HepG2 (cell line): ENCODE measurements around the gene EPB41L2. TPM values are rescaled to one million over a fixed set of nuclear protein-coding genes. Genes with fewer than 3 reads are reported as not detected.
A peak's percentile ranks its signal among the peaks of the same experiment; 100 is the strongest.

ENCODE experiments used
- DPF2 ChIP-seq: sonication (generic); formaldehyde crosslinking; IDR thresholded peaks from 2 replicates; pipeline ENCODE4 v1.4.0; 2020; ENCODE audit warnings: mild to moderate bottlenecking, low read depth, missing genetic modification reagents, borderline replicate concordance
- EED ChIP-seq: sonication (generic); formaldehyde crosslinking; IDR thresholded peaks from 2 replicates; pipeline ENCODE4 v1.5.0; 2020; ENCODE audit warnings: mild to moderate bottlenecking, missing genetic modification reagents
- ETV6 ChIP-seq: sonication (generic); formaldehyde crosslinking; conservative IDR thresholded peaks from 2 replicates; pipeline ENCODE4 v1.4.0; 2020; ENCODE audit warnings: missing genetic modification reagents
- GLMP ChIP-seq: sonication (generic); formaldehyde crosslinking; IDR thresholded peaks from 2 replicates; pipeline ENCODE4 v1.9.0; 2021; ENCODE audit warnings: missing genetic modification reagents, mild to moderate bottlenecking, borderline replicate concordance
- MED8 ChIP-seq: sonication (generic); formaldehyde crosslinking; IDR thresholded peaks from 2 replicates; pipeline ENCODE4 v1.8.1; 2023; ENCODE audit warnings: mild to moderate bottlenecking, missing genetic modification reagents; ENCODE audit not compliant: insufficient replicate concordance
- NCOA1 ChIP-seq: sonication (generic); formaldehyde crosslinking; IDR thresholded peaks from 2 replicates; pipeline ENCODE4 v1.9.0; 2021; ENCODE audit warnings: missing genetic modification reagents
- RAD21 ChIP-seq: fragments of 450-650 bp; formaldehyde crosslinking; IDR thresholded peaks from 2 replicates; pipeline ENCODE4 v1.5.0; 2020; ENCODE audit warnings: mild to moderate bottlenecking
- REST ChIP-seq, 2 experiments: IDR thresholded peaks; 2 replicates each; pipeline ENCODE4 v1.6.1; 2011 to 2012; ENCODE audit warnings: low read length in 2 of 2, borderline replicate concordance in 1 of 2, low read depth in 1 of 2, mild to moderate bottlenecking in 1 of 2, moderate library complexity in 1 of 2
- RFX1 ChIP-seq: fragments of 450-650 bp; IDR thresholded peaks from 2 replicates; pipeline ENCODE4 v1.6.1; 2017
- RFX5 ChIP-seq: IDR thresholded peaks from 2 replicates; pipeline ENCODE4 v1.6.1; 2011; ENCODE audit warnings: low read depth, low read length, improper control_type of control experiment
- RNF2 ChIP-seq: fragments of 450-650 bp; conservative IDR thresholded peaks from 2 replicates; pipeline ENCODE4 v1.6.1; 2016; ENCODE audit warnings: low read depth
- ZBTB21 ChIP-seq: sonication (generic); formaldehyde crosslinking; IDR thresholded peaks from 2 replicates; pipeline ENCODE4 v1.4.0; 2020; ENCODE audit warnings: missing genetic modification reagents
- ZC3H13 ChIP-seq: sonication (generic); formaldehyde crosslinking; IDR thresholded peaks from 2 replicates; pipeline ENCODE4 v1.8.1; 2023; ENCODE audit warnings: mild to moderate bottlenecking, missing genetic modification reagents, moderate library complexity
- ZFP82 ChIP-seq: sonication (generic); formaldehyde crosslinking; IDR thresholded peaks from 2 replicates; pipeline ENCODE4 v1.5.1; 2020; ENCODE audit warnings: mild to moderate bottlenecking, missing genetic modification reagents, borderline replicate concordance
- ZNF282 ChIP-seq: fragments of 450-650 bp; IDR thresholded peaks from 2 replicates; pipeline ENCODE4 v1.6.1; 2018; ENCODE audit not compliant: partially characterized antibody
- ZNF292 ChIP-seq: sonication (generic); formaldehyde crosslinking; IDR thresholded peaks from 2 replicates; pipeline ENCODE4 v1.8.1; 2022; ENCODE audit warnings: mild to moderate bottlenecking, low read depth, missing genetic modification reagents, borderline replicate concordance
- ZNF3 ChIP-seq: IDR thresholded peaks from 2 replicates; pipeline ENCODE4 v1.7.0; 2017; ENCODE audit warnings: inconsistent platforms
- ZNF30 ChIP-seq: sonication (generic); formaldehyde crosslinking; IDR thresholded peaks from 2 replicates; pipeline ENCODE4 v1.5.0; 2020; ENCODE audit warnings: mild to moderate bottlenecking, missing genetic modification reagents
- ZNF564 ChIP-seq: sonication (generic); formaldehyde crosslinking; IDR thresholded peaks from 2 replicates; pipeline ENCODE4 v1.8.1; 2023; ENCODE audit warnings: mild to moderate bottlenecking, missing genetic modification reagents
- polyA plus RNA-seq, 8 experiments: library from polyadenylated mRNA; depleted of rRNA in 3 of 8; stranded (reverse) in 7 of 8; unstranded in 1 of 8; fragments of >200 nt; fragmentation: Illumina TruSeq in 4 of 8; extraction: Trizol in 4 of 8; gene quantifications; 2 replicates each; pipeline versions ENCODE4 v1.2.1 to v1.2.3, GENCODE V29; 2011 to 2016; ENCODE audit warnings: low read depth in 4 of 8, missing spikeins in 1 of 8, mixed read lengths in 1 of 8; ENCODE audit not compliant: insufficient read depth in 1 of 8
- total RNA-seq, 5 experiments: library from RNA; depleted of rRNA; stranded (reverse); fragments of >200 nt; fragmentation: Illumina TruSeq; extraction: Trizol; gene quantifications; 2 replicates each; pipeline ENCODE4 v1.2.3, GENCODE V29; 2016; ENCODE audit warnings: low read depth in 1 of 5
- TF ChIP-seq, protein P1 (sequence below): sonication (generic); formaldehyde crosslinking; IDR thresholded peaks from 2 replicates; pipeline ENCODE4 v1.4.0; 2020; ENCODE audit warnings: missing genetic modification reagents

The EPB41L2 gene
- total and polyA plus RNA-seq, 2 of the 13 experiments (the other 11 are each of a cell fraction or from before 2014, with no cell fraction given), result 41.7 to 56.4 TPM

DNA sequence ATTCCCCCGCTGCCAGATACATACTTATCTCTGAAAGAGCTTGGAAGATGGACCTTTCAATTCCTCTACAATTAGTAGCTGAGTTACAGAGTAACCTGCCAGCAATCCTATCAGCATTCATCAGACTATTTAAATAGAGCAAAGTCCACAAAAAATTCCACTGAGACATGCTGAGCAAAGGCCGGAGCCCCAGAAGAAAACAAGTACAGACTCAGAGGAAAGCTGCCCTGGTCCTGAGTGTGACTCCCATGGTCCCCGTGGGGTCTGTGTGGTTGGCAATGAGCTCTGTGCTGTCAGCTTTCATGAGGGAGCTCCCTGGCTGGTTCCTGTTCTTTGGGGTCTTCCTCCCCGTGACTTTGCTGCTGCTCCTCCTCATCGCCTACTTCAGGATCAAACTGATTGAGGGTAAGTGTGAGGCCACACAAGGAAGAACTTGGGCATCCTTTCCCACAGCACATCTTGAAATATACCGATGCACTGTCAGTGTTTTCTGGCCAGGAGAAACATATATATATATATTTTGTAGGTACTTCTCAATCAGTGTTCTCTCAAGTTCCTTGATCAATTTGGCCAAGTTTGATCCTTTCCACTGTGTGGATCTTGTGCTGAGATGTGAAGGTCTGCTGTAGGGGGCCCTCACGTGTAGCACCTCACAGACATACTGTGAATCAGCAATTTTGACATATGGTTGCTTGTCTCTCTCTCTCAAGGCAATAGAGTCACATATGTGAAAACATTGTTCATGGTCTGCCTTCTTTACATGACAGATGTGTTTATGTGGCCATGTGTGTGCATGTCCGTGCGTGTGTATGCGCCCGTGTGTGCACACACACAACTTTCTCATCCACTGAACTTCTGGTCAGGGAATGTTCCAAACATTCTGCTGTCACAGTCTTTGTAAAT is 235.5 kb downstream of the EPB41L2 start, which contains the start of gene SMLR1 (continued):
- TF ChIP-seq, protein P1, sequence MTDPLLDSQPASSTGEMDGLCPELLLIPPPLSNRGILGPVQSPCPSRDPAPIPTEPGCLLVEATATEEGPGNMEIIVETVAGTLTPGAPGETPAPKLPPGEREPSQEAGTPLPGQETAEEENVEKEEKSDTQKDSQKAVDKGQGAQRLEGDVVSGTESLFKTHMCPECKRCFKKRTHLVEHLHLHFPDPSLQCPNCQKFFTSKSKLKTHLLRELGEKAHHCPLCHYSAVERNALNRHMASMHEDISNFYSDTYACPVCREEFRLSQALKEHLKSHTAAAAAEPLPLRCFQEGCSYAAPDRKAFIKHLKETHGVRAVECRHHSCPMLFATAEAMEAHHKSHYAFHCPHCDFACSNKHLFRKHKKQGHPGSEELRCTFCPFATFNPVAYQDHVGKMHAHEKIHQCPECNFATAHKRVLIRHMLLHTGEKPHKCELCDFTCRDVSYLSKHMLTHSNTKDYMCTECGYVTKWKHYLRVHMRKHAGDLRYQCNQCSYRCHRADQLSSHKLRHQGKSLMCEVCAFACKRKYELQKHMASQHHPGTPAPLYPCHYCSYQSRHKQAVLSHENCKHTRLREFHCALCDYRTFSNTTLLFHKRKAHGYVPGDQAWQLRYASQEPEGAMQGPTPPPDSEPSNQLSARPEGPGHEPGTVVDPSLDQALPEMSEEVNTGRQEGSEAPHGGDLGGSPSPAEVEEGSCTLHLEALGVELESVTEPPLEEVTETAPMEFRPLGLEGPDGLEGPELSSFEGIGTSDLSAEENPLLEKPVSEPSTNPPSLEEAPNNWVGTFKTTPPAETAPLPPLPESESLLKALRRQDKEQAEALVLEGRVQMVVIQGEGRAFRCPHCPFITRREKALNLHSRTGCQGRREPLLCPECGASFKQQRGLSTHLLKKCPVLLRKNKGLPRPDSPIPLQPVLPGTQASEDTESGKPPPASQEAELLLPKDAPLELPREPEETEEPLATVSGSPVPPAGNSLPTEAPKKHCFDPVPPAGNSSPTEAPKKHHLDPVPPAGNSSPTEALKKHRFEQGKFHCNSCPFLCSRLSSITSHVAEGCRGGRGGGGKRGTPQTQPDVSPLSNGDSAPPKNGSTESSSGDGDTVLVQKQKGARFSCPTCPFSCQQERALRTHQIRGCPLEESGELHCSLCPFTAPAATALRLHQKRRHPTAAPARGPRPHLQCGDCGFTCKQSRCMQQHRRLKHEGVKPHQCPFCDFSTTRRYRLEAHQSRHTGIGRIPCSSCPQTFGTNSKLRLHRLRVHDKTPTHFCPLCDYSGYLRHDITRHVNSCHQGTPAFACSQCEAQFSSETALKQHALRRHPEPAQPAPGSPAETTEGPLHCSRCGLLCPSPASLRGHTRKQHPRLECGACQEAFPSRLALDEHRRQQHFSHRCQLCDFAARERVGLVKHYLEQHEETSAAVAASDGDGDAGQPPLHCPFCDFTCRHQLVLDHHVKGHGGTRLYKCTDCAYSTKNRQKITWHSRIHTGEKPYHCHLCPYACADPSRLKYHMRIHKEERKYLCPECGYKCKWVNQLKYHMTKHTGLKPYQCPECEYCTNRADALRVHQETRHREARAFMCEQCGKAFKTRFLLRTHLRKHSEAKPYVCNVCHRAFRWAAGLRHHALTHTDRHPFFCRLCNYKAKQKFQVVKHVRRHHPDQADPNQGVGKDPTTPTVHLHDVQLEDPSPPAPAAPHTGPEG (CRISPR knock-in tag), result no peak
- TF ChIP-seq ZFP82 (CRISPR knock-in tag), result no peak
- TF ChIP-seq ZNF30 (CRISPR knock-in tag), result 0 out of 2 replicates have a peak, but pooled peaks have one; percentile 43
- TF ChIP-seq RFX5, result no peak
- TF ChIP-seq ZC3H13 (CRISPR knock-in tag), result no peak
- TF ChIP-seq MED8 (CRISPR knock-in tag), result peak; percentile 33
- peak; percentile 71; the same call in 1 of the 2 replicates for TF ChIP-seq DPF2 (CRISPR knock-in tag)
- TF ChIP-seq ZNF564 (CRISPR knock-in tag), result no peak
- no peak for TF ChIP-seq ZNF292
- no peak for TF ChIP-seq ZNF3 (CRISPR knock-in tag)
- peak; percentile 41; the same call in 1 of the 2 replicates for TF ChIP-seq ZBTB21 (CRISPR knock-in tag)
- peak; percentile 39 for TF ChIP-seq RAD21 (CRISPR knock-in tag)
- no peak for TF ChIP-seq ZNF282
- no peak for TF ChIP-seq RFX1
- TF ChIP-seq NCOA1 (CRISPR knock-in tag), result no peak
- TF ChIP-seq RNF2, result no peak
- peak in 1 of 2 experiments; percentile 75; a peak in 2 of 4 replicates for TF ChIP-seq REST (IDR thresholded peaks at IDR 0.05; ENCODE audit: borderline replicate concordance in 1 of 2, low read depth in 1 of 2, low read length in 2 of 2)
- no peak for TF ChIP-seq ETV6 (CRISPR knock-in tag)
- no peak for TF ChIP-seq GLMP (CRISPR knock-in tag)
- TF ChIP-seq EED (CRISPR knock-in tag), result peak; percentile 51; the same call in 1 of the 2 replicates
